ENCODE measurements around the gene S100A16.

GRCh38 chr1:153639280-153639679 lies 26.3 kb upstream of the S100A16 start:
- TF ChIP-seq CTCF (IDR thresholded peaks at IDR 0.05) (no peak), POLR2A (IDR thresholded peaks at IDR 0.05) (no peak)
